HepG2 (cell line): ENCODE data around the gene NAMPT. TPM values are rescaled to one million over a fixed set of nuclear protein-coding genes. Genes with fewer than 3 reads are reported as not detected.

Experiments
- MAFG ChIP-seq: sonication (generic); formaldehyde crosslinking; IDR thresholded peaks from 2 replicates; pipeline ENCODE4 v1.5.1; 2020; ENCODE audit warnings: mild to moderate bottlenecking, missing genetic modification reagents
- NKX3-1 ChIP-seq: sonication (generic); formaldehyde crosslinking; IDR thresholded peaks from 2 replicates; pipeline ENCODE4 v1.5.0; 2020; ENCODE audit warnings: missing genetic modification reagents
- SALL1 ChIP-seq: sonication (generic); formaldehyde crosslinking; IDR thresholded peaks from 2 replicates; pipeline ENCODE4 v1.8.0; 2022; ENCODE audit warnings: mild to moderate bottlenecking, missing genetic modification reagents
- polyA plus RNA-seq, 8 experiments: library from polyadenylated mRNA; depleted of rRNA in 3 of 8; stranded (reverse) in 7 of 8; unstranded in 1 of 8; fragments of >200 nt; fragmentation: Illumina TruSeq in 4 of 8; extraction: Trizol in 4 of 8; gene quantifications; 2 replicates each; pipeline versions ENCODE4 v1.2.1 to v1.2.3, GENCODE V29; 2011 to 2016; ENCODE audit warnings: low read depth in 4 of 8, missing spikeins in 1 of 8, mixed read lengths in 1 of 8; ENCODE audit not compliant: insufficient read depth in 1 of 8
- small RNA-seq, 3 experiments: library from RNA; depleted of rRNA; stranded (forward); fragments of <200 nt; gene quantifications; one replicate each; pipeline ENCODE3, GENCODE V24; 2012; ENCODE audit warnings: low read depth in 2 of 3, low replicate concordance in 1 of 3; ENCODE audit not compliant: insufficient read length in 3 of 3, insufficient read depth in 2 of 3
- total RNA-seq, 5 experiments: library from RNA; depleted of rRNA; stranded (reverse); fragments of >200 nt; fragmentation: Illumina TruSeq; extraction: Trizol; gene quantifications; 2 replicates each; pipeline ENCODE4 v1.2.3, GENCODE V29; 2016; ENCODE audit warnings: low read depth in 1 of 5
- TF ChIP-seq, protein P1 (sequence below): sonication (generic); formaldehyde crosslinking; IDR thresholded peaks from 2 replicates; pipeline ENCODE4 v1.5.0; 2020; ENCODE audit warnings: mild to moderate bottlenecking, low read depth, missing genetic modification reagents, borderline replicate concordance
- TF ChIP-seq, protein P2 (sequence below): sonication (generic); formaldehyde crosslinking; IDR thresholded peaks from 2 replicates; pipeline ENCODE4 v1.8.0; 2022; ENCODE audit warnings: mild to moderate bottlenecking, missing genetic modification reagents, moderate library complexity
- TF ChIP-seq, protein P3 (sequence below): sonication (generic); formaldehyde crosslinking; IDR thresholded peaks from 2 replicates; pipeline ENCODE4 v1.4.0; 2020; ENCODE audit warnings: missing genetic modification reagents, low read depth, mild to moderate bottlenecking, borderline replicate concordance
- TF ChIP-seq, protein P4 (sequence below): sonication (generic); formaldehyde crosslinking; IDR thresholded peaks from 2 replicates; pipeline ENCODE4 v1.4.0; 2020; ENCODE audit warnings: missing genetic modification reagents, borderline replicate concordance

Gene NAMPT
- total and polyA plus RNA-seq, 2 of the 13 experiments (the other 11 are each of a cell fraction or from before 2014, with no cell fraction given): 15.8 to 67.7 TPM

DNA sequence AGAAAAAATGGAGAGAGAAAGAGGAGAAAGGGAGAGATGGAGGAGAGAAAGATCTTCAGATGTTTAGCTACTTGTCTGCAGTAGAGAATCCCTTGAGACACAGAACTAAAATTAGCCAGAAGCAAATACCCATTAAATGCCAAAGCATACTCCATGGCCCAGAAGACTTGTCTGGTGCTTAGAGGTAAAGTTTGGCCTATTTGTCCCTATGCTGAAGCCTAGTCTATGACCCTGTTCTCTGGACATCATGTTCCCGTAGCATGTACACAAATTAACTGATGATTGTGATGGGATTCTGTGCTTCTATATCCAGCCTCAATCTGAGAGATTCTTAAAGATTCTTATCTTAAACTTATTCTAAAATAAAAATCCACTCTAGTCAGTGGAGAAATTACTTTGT, 85.8 kb downstream of the NAMPT start (continued):
- TF ChIP-seq, protein P1, sequence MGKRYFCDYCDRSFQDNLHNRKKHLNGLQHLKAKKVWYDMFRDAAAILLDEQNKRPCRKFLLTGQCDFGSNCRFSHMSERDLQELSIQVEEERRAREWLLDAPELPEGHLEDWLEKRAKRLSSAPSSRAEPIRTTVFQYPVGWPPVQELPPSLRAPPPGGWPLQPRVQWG: no peak
- no peak for TF ChIP-seq SALL1 (CRISPR knock-in tag)
- TF ChIP-seq, protein P2, sequence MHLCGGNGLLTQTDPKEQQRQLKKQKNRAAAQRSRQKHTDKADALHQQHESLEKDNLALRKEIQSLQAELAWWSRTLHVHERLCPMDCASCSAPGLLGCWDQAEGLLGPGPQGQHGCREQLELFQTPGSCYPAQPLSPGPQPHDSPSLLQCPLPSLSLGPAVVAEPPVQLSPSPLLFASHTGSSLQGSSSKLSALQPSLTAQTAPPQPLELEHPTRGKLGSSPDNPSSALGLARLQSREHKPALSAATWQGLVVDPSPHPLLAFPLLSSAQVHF (CRISPR knock-in tag): no peak
- TF ChIP-seq MAFG (CRISPR knock-in tag): no peak
- TF ChIP-seq, protein P3, sequence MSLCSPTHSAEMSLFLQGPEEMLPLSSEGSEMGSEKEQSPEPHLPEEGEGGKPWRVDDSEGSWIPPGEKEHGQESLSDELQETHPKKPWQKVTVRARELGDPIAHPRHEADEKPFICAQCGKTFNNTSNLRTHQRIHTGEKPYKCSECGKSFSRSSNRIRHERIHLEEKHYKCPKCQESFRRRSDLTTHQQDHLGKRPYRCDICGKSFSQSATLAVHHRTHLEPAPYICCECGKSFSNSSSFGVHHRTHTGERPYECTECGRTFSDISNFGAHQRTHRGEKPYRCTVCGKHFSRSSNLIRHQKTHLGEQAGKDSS (CRISPR knock-in tag): no peak
- TF ChIP-seq NKX3-1 (CRISPR knock-in tag): no peak
- TF ChIP-seq, protein P4, sequence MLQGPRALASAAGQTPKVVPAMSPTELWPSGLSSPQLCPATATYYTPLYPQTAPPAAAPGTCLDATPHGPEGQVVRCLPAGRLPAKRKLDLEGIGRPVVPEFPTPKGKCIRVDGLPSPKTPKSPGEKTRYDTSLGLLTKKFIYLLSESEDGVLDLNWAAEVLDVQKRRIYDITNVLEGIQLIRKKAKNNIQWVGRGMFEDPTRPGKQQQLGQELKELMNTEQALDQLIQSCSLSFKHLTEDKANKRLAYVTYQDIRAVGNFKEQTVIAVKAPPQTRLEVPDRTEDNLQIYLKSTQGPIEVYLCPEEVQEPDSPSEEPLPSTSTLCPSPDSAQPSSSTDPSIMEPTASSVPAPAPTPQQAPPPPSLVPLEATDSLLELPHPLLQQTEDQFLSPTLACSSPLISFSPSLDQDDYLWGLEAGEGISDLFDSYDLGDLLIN: no peak

Small RNA genes lying within 50 kb of the gene (small RNA-seq; reads per million reads assigned to genes)
- 0 reads per million in 3 experiments for gene RNU6-392P

Other genes with a start within 250 kb of the NAMPT start
- 25.7 and 27.5 TPM in 2 replicates for gene SYPL1, start 172.7 kb downstream of the NAMPT start, total RNA-seq (2016; rRNA removed; fragmentation: Illumina TruSeq; extraction: Trizol)
- 32.9 and 40.2 TPM in 2 replicates for gene SYPL1, start 172.7 kb downstream of the NAMPT start, polyA plus RNA-seq (2011; rRNA removed)